HS-27A (cell line): ENCODE results near the gene ASCL1.

ENCODE experiments used
- DNase-seq: peaks from one replicate; pipeline ENCODE4 v3.0.0-alpha.2; 2012; ENCODE audit warnings: low read depth, missing footprints

The ASCL1 gene

GRCh38 chr12:102951841-102952240, 5.6 kb upstream of the ASCL1 start:
- DNase-seq: no peak

GRCh38 chr12:102953221-102953620, 4.3 kb upstream of the ASCL1 start:
- DNase-seq: no peak

GRCh38 chr12:102954134-102954533, 3.3 kb upstream of the ASCL1 start:
- no peak for DNase-seq

GRCh38 chr12:102955926-102956737, 1.3 kb upstream of the ASCL1 start:
- DNase-seq: no peak

GRCh38 chr12:102956738-102957327, 641 bp upstream of the ASCL1 start:
- DNase-seq: no peak

GRCh38 chr12:102958073-102958829, 777 bp downstream of the ASCL1 start:
- no peak for DNase-seq

- no peak for DNase-seq
Measured at GRCh38 chr12:102958830-102959176, 1.3 kb downstream of the ASCL1 start.

- DNase-seq: no peak
Measured at GRCh38 chr12:102959391-102959790, 1.9 kb downstream of the ASCL1 start.

GRCh38 chr12:102960766-102961465, 3.4 kb downstream of the ASCL1 start:
- no peak for DNase-seq

- DNase-seq: no peak
Measured at GRCh38 chr12:102961466-102961855, 4.0 kb downstream of the ASCL1 start.

GRCh38 chr12:102962532-102962931, 5.1 kb downstream of the ASCL1 start:
- DNase-seq: no peak

GRCh38 chr12:102962986-102963385, 5.5 kb downstream of the ASCL1 start:
- DNase-seq: no peak

- no peak for DNase-seq
Measured at GRCh38 chr12:102963796-102964195, 6.3 kb downstream of the ASCL1 start.

GRCh38 chr12:102964872-102965271, 7.4 kb downstream of the ASCL1 start:
- DNase-seq: no peak

GRCh38 chr12:102965281-102966155, 8.0 kb downstream of the ASCL1 start:
- DNase-seq: no peak

GRCh38 chr12:102966200-102966863, 8.9 kb downstream of the ASCL1 start:
- no peak for DNase-seq

GRCh38 chr12:102970780-102971179, 13.3 kb downstream of the ASCL1 start:
- no peak for DNase-seq

- no peak for DNase-seq
Measured at GRCh38 chr12:102971227-102971626, 13.8 kb downstream of the ASCL1 start.

- no peak for DNase-seq
Measured at GRCh38 chr12:102973583-102973982, 16.1 kb downstream of the ASCL1 start.

- no peak for DNase-seq
Measured at GRCh38 chr12:102976609-102977280, 19.3 kb downstream of the ASCL1 start.
